Activated CD8-positive, alpha-beta memory T cell treated with anti-CD3 and anti-CD28 coated beads for 4 hours (primary cell): ENCODE results near the gene MTMR3.
"Not testable (repeated sequence)": the region's sequence is repeated elsewhere in the genome, so short reads cannot be mapped to it uniquely, and the experiment has no call there.

Experiments used
- DNase-seq, 2 donors: peaks; one replicate each; pipeline ENCODE4 v3.0.0-alpha.2; 2020; ENCODE audit warnings: low read depth in 2 of 2

MTMR3 gene

DNA sequence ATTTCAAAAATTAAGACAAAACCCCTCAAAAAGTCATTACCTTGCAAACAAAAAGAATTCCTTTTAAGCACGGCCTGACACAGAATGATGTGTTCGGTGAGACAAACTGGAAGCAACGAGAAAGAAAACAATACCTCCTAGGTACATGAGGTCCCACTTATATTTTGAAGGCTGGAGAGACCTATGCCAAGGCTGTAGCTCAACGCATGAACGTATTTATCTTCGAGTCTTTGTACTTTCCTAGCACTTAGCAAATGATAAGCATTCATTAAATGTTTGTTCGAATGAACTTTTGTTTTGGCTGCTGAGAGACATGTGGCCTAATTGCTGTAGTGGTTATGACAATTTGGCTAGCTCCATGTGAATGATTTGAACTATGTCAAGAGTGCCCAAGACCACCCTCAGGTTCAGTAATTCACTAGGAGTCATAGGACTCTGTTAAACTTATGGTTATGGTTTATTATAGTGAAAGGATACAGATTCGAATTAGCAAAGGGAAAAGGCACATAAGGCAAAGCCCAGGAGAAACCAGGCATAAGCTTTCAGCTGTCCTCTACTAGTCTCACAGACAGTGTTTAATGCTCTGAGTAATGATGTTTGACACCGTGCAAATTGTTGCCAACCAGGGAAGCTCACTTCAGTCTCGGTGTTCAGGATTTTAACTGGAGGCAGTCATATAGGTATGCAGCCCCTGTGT, 171.2 kb downstream of the MTMR3 start:
- DNase-seq = no peak

DNA sequence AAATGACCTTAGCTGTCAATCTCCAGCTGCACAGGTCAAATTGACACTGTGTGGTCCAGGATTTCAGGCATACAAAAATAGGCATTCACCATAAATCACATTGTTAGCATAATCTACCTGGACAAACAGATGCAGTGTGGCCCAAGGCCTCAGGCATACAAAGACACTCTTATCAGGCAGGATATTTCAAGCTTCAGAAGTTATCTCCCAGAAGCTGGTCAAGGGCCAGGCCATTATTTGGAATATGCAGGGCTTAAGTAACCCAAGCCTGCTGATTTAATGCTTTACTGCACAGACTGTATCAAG, 171.7 kb downstream of the MTMR3 start:
- DNase-seq = no peak

DNA sequence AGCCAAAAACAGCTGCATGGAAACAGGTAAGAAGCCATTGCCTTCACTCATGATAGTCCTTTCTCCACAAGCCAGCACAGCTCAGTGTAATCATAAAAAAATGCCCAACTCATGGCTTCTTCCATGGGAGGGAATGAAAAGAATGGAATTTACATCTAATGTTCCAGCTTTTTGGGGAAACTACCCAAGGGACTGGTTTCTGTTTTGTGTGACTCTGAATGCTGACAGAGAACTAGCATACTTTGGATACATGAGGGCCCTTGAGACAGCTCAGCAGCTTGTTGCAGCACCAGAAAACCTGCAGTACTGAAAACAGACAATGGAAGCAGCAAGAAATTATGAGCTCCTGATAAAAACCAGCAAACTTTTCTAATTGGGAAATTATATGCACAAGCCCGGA, 173.0 kb downstream of the MTMR3 start:
- no peak for DNase-seq

GRCh38 chr22:30057375-30057774, 174.4 kb downstream of the MTMR3 start:
- DNase-seq = no peak

DNA sequence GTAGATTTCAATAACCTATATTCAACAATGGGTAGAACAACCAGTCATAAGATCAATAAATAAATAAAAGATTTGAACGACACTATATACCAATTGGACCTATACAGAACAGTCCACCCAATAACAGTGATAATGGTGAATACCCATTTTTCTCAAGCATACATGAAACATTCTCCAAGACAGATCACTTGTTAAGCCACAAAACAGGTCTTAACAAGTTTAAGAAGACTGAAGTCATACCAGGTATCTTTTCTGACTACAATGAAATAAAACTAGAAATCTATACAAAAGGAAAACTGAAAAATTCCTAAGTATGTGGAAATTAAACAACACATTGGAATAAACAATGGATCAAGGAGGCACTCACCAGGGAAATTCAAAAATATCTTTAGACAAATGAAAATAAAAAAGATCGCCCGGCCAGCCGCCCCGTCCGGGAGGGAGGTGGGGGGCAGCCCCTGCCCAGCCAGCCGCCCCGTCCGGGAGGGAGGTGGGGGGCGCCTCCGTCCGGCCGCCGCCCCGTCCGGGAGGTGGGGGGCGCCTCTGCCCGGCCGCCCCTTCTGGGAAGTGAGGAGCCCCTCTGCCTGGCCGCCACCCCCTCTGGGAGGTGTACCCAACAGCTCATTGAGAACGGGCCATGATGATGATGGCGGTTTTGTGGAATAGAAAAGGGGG, 176.5 kb downstream of the MTMR3 start:
- DNase-seq = not testable (repeated sequence)

DNA sequence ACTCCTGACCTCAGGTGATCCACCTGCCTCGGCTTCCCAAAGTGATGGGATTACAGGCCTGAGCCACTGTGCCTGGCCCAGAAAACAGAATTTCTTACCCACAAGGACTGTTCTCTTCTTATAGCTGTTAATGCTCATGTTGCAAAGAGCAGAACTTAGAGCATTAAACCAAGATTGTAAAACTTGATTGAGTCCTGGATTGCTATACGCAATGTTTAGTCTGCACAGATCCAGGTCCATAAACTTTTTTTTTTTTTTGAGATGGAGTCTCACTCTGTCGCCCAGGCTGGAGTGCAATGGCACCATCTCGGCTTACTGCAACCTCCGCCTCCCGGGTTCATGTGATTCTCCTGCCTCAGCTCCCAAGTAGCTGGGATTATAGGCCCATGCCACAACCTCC, 178.1 kb downstream of the MTMR3 start:
- not testable (repeated sequence) for DNase-seq

- no peak for DNase-seq
These were observed 179.3 kb downstream of the MTMR3 start for GRCh38 chr22:30062259-30062658.

DNA sequence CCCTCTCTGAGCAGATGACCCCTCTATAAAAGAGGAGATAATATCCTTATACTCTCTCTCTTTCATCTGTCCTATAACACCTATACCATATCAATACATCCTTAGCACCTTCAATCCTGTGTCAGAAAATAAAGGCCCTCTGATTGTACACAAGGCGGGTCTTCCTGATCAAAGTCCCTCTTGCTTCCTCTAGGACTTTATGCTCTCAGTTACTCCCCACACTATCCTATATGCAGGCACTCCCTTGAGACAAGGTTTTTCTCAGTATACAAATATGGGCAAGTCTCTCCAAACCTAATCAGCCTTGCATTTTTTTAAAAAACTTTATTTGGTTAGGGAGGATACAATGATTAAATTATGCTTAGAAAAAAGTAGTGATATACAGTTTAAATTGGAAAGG, 180.0 kb downstream of the MTMR3 start:
- DNase-seq = no peak

GRCh38 chr22:30064172-30064571, 181.2 kb downstream of the MTMR3 start:
- no peak for DNase-seq

- no peak for DNase-seq
These were observed 190.8 kb downstream of the MTMR3 start for GRCh38 chr22:30073743-30074142.

GRCh38 chr22:30074147-30074546, 191.2 kb downstream of the MTMR3 start:
- DNase-seq = no peak

DNA sequence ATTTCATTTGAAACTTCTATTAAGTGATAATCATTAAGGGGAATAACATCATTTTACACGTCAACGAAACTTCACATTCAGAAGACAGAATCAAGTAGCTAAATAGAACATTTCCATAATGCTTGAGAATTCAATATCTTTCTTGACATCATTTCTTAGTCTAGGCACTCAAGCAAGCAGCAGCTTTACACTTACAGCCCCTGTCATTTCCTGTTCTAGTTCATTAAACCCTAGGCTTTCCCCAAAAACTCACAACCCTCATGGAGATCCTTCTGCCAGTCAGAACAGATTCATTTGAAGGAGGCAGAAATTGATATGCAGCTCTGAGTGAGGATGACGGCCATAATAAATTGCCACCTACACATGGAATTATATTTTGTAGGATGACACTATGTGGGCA, 192.0 kb downstream of the MTMR3 start:
- DNase-seq = no peak

- DNase-seq = no peak
These were observed 194.4 kb downstream of the MTMR3 start for GRCh38 chr22:30077279-30077880.

- no peak for DNase-seq
These were observed 195.6 kb downstream of the MTMR3 start for GRCh38 chr22:30078320-30079311.

DNA sequence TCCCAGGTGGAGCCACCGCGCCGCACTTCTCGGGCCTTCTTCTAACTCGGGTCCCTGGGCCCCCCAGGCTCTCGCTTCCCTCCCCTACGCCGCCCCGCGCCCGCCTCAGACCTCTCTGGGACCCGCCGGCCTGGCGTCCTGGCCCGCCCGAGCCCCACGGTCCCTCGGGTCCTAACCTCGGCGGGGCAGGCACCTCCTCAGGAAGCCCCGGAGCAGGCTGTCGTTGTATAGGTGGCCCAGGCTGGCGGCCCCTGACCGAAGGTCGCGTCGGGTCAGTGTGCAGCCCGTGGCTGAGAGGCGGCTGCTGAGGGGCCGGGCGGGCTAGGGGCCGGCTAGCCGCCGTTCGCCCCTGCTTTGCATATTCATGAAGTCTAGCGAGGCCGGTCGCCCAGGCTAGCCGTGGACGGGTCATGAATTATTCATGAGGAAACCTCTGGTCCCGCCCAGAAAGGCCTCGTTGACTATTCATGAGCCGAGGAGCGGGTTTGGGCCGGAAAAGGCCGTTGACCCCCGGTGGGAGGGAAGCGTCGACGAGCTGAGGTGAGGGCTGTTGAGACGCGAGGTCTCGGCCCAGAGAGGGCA, 197.1 kb downstream of the MTMR3 start, which contains the start of gene HORMAD2:
HORMAD2 (plus strand) TSS at position 513 of the 582 bp plus-strand sequence. CDS start 13,489 bp downstream, outside the sequence.
- DNase-seq = no peak
